Measurements from ENCODE around the gene KANK4.

KANK4 gene

GRCh38 chr1:62333441-62333840 is 14.2 kb upstream of the KANK4 start:
- no peaks in the 10 kb centered on the region for H3K9me3 Mint-ChIP-seq
- H3K4me3 Mint-ChIP-seq, result no peak overlapping the region
- H3K27me3 Mint-ChIP-seq, result peaks cover 18% of the 10 kb centered on the region
- no peak for ATAC-seq (replicated peaks; ENCODE audit: extremely low read depth, poor library complexity, severe bottlenecking)
- H3K4me1 Mint-ChIP-seq, result no peaks in the 10 kb centered on the region
- no peak overlapping the region for H3K27ac Mint-ChIP-seq (ENCODE audit: low read depth)
- no peak for DNase-seq (ENCODE audit: low spot score in 2 of 2)
- no peaks in the 10 kb centered on the region for H3K36me3 Mint-ChIP-seq (ENCODE audit: insufficient read depth)

DNA sequence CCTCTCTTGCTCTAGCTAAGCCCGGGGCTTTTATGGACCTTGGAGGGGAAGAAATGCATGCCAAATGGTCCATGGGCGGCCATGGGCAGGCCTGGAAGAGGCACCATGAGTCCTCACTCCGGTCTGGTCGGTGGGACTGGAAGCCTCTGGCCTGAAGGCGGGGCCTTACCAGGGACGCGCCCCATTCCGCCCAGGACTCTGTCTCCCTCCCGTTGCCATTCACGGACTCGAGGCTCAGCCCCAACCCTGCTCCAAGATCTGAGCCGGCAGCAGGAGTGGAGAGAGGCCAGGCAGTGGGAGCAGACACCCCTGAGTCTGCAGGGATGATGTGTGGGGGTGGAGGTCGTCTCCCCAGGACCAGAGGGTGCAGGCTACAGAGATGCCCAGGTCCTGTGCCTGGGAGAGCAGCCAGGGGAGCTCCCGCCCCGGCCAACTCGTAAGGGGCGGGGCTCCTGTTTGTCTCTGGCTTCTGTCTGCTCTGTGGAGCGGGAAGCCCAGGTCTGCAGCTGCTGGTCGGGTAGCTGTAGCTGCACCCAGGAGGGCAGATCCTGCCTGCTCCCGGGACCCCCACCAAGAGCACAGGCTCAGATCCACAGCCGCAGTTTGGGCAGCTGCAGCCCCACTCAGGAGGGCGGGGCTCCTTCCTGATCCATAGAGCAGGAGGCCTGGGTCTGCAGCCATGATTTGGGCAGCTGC is 8.3 kb upstream of the KANK4 start:
- no peak overlapping the region for H3K27ac Mint-ChIP-seq (ENCODE audit: low read depth)
- no peak for DNase-seq (ENCODE audit: low spot score in 2 of 2)
- H3K4me1 Mint-ChIP-seq, result no peaks in the 10 kb centered on the region
- no peaks in the 10 kb centered on the region for H3K36me3 Mint-ChIP-seq (ENCODE audit: insufficient read depth)
- ATAC-seq (replicated peaks; ENCODE audit: extremely low read depth, poor library complexity, severe bottlenecking), result no peak
- peaks cover 29% of the 10 kb centered on the region for H3K27me3 Mint-ChIP-seq
- no peaks in the 10 kb centered on the region for H3K9me3 Mint-ChIP-seq
- no peak overlapping the region for H3K4me3 Mint-ChIP-seq

DNA sequence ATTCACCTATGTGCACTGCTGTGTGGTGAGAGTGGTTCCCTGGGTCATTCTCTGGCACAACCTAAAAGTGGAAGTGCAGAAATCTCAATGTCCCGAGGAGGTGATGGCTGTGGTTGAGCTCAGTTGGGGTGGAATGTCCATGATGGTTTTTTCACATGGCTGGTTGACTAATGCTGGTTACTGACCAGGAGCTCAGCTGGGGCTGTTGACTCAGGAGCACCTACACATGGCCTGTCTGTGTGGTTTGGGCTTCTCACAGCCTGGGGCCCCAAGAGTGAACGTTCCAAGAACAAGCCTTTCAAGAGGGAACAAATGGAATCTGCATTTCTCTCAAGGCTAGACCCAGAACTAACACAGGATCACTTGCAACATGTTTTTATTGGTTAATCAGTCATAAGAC is 6.4 kb upstream of the KANK4 start:
- no peaks in the 10 kb centered on the region for H3K4me1 Mint-ChIP-seq
- H3K27ac Mint-ChIP-seq (ENCODE audit: low read depth), result no peak overlapping the region
- DNase-seq (ENCODE audit: low spot score in 2 of 2) (no peak), ATAC-seq (replicated peaks; ENCODE audit: extremely low read depth, poor library complexity, severe bottlenecking) (no peak)
- no peaks in the 10 kb centered on the region for H3K36me3 Mint-ChIP-seq (ENCODE audit: insufficient read depth)
- no peaks in the 10 kb centered on the region for H3K9me3 Mint-ChIP-seq
- no peak overlapping the region for H3K4me3 Mint-ChIP-seq
- peaks cover 41% of the 10 kb centered on the region for H3K27me3 Mint-ChIP-seq

GRCh38 chr1:62325081-62325480 is 5.8 kb upstream of the KANK4 start:
- ATAC-seq (replicated peaks; ENCODE audit: extremely low read depth, poor library complexity, severe bottlenecking), result no peak
- DNase-seq (ENCODE audit: low spot score in 2 of 2), result no peak
- Mint-ChIP-seq H3K9me3 (no peaks in the 10 kb centered on the region), H3K36me3 (ENCODE audit: insufficient read depth) (no peaks in the 10 kb centered on the region), H3K4me1 (no peaks in the 10 kb centered on the region), H3K27me3 (peaks cover 41% of the 10 kb centered on the region), H3K4me3 (no peak overlapping the region), H3K27ac (ENCODE audit: low read depth) (no peak overlapping the region)

GRCh38 chr1:62321446-62321845 is 2.2 kb upstream of the KANK4 start:
- no peak for ATAC-seq (replicated peaks; ENCODE audit: extremely low read depth, poor library complexity, severe bottlenecking)
- Mint-ChIP-seq H3K4me1 (no peaks in the 10 kb centered on the region), H3K27me3 (peaks cover 58% of the 10 kb centered on the region), H3K27ac (ENCODE audit: low read depth) (no peak overlapping the region), H3K9me3 (no peaks in the 10 kb centered on the region), H3K4me3 (no peak overlapping the region), H3K36me3 (ENCODE audit: insufficient read depth) (no peaks in the 10 kb centered on the region)
- no peak for DNase-seq (ENCODE audit: low spot score in 2 of 2)

- H3K36me3 Mint-ChIP-seq (ENCODE audit: insufficient read depth), result no peaks in the 10 kb centered on the region
- H3K27ac Mint-ChIP-seq (ENCODE audit: low read depth), result no peak overlapping the region
- DNase-seq (ENCODE audit: low spot score in 2 of 2), result no peak
- H3K9me3 Mint-ChIP-seq, result no peaks in the 10 kb centered on the region
- ATAC-seq (replicated peaks; ENCODE audit: extremely low read depth, poor library complexity, severe bottlenecking), result no peak
- no peaks in the 10 kb centered on the region for H3K4me1 Mint-ChIP-seq
- H3K27me3 Mint-ChIP-seq, result peaks cover 74% of the 10 kb centered on the region
- H3K4me3 Mint-ChIP-seq, result no peak overlapping the region
Measured at GRCh38 chr1:62318320-62318755, 896 bp downstream of the KANK4 start.

DNA sequence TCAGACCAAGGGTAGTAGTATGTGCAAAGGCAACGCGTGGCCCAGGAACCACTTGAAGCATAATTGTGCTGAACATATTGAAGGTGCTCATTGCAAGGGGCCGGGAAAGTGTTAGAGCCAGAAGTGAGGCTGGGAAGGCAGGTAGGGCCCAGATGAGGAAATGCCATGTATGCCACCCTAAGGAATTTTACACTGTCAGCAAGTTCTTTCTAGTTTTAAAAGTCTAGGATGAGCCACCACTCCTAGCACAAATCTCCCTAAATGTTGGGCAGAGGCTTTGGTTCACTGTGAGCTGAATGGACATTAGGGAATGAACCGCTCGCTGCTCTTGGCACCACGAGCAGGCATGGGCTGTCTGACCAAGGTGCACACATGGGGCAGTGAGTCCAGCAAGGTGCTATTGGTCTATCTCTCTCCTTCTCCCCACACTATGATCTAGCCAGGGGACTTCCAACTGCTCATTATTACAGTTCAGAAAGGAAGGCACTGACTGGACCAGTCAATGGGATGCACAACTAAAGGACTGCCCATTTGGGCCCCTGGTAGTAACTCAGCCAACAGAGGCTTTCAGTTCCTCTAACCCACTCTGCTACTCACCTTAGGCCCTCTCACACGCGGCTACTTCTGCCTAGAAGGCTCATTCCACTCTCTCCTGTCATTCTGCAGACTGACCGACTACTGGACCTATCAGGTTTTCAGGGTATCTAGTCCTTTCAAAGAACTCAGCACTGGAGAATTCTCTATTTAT is 2.0 kb downstream of the KANK4 start:
- H3K9me3 Mint-ChIP-seq, result no peaks in the 10 kb centered on the region
- ATAC-seq (replicated peaks; ENCODE audit: extremely low read depth, poor library complexity, severe bottlenecking) (no peak), DNase-seq (ENCODE audit: low spot score in 2 of 2) (no peak)
- H3K4me1 Mint-ChIP-seq, result no peaks in the 10 kb centered on the region
- no peak overlapping the region for H3K27ac Mint-ChIP-seq (ENCODE audit: low read depth)
- peaks cover 74% of the 10 kb centered on the region for H3K27me3 Mint-ChIP-seq
- H3K36me3 Mint-ChIP-seq (ENCODE audit: insufficient read depth), result no peaks in the 10 kb centered on the region
- no peak overlapping the region for H3K4me3 Mint-ChIP-seq

- Mint-ChIP-seq H3K36me3 (ENCODE audit: insufficient read depth) (no peaks in the 10 kb centered on the region), H3K27me3 (peaks cover 73% of the 10 kb centered on the region), H3K9me3 (no peaks in the 10 kb centered on the region), H3K4me1 (no peaks in the 10 kb centered on the region), H3K27ac (ENCODE audit: low read depth) (no peak overlapping the region), H3K4me3 (no peak overlapping the region)
- no peak for DNase-seq (ENCODE audit: low spot score in 2 of 2)
- ATAC-seq (replicated peaks; ENCODE audit: extremely low read depth, poor library complexity, severe bottlenecking), result no peak
Measured at GRCh38 chr1:62316135-62316534, 3.1 kb downstream of the KANK4 start.

DNA sequence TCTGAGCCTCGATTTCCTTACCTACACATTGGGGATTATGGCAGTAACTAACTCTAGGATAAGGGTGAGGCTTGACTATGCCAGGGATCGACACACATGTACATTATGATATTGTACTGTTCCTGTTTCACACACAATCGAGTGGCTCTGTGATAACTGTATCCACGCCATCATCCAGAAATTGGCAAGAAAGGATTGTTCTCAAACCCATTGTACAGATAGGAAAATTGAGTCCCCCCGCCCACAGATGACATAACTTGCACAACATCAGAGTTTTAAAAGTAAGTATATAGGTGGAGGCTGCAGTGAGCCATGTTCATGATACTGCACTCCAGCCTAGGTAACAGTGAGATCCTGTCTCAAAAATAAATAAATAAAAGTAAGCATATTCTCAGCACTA is 3.8 kb downstream of the KANK4 start:
- Mint-ChIP-seq H3K4me3 (no peak overlapping the region), H3K4me1 (no peaks in the 10 kb centered on the region), H3K36me3 (ENCODE audit: insufficient read depth) (no peaks in the 10 kb centered on the region), H3K27ac (ENCODE audit: low read depth) (no peak overlapping the region), H3K9me3 (no peaks in the 10 kb centered on the region), H3K27me3 (peaks cover 67% of the 10 kb centered on the region)
- no peak for DNase-seq (ENCODE audit: low spot score in 2 of 2)
- no peak for ATAC-seq (replicated peaks; ENCODE audit: extremely low read depth, poor library complexity, severe bottlenecking)

DNA sequence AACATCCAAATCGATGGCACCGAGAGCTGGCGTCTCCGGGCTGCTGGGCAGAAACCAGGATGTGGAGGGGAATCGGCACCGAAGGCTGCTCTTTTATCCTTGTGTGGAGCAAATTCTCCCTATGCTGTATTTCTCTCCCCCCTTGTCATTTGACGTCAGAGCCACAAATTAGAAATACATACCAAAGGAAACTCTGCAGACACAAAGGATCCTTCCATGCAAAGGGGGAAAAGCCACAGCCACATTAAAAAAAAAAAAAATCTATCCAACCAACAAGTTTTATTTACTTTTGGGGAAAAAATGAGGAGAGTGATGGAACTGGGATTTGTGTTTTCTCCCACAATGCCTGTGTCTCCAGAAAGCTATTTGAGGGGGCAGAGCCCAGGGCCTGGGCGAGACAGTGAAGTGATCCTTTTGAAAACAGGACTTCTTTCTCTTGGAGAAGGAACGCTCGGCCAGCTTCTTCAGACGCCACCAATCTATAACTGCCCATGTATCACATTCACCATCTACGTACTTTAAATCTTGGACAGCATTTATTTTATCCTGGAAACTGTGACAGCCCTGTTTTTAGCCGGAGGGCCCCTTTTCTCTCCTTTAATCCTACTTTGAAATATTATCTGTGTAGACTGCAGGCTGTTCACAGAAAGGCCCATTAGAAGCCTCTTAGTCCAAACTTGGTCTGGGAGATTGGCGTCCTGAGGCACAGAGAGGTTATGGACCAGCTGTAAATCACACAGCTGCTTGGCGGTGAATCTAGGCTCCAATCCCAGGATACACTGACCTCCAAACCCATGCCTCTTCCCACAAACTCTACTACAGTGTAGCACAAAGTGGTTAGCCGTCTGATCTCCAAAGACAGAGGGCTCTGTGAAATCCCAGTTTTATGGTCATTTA is 4.5 kb downstream of the KANK4 start:
- Mint-ChIP-seq H3K36me3 (ENCODE audit: insufficient read depth) (no peaks in the 10 kb centered on the region), H3K4me1 (no peaks in the 10 kb centered on the region), H3K9me3 (no peaks in the 10 kb centered on the region), H3K27ac (ENCODE audit: low read depth) (no peak overlapping the region), H3K27me3 (peaks cover 60% of the 10 kb centered on the region), H3K4me3 (no peak overlapping the region)
- DNase-seq (ENCODE audit: low spot score in 2 of 2) (no peak), ATAC-seq (replicated peaks; ENCODE audit: extremely low read depth, poor library complexity, severe bottlenecking) (no peak)

DNA sequence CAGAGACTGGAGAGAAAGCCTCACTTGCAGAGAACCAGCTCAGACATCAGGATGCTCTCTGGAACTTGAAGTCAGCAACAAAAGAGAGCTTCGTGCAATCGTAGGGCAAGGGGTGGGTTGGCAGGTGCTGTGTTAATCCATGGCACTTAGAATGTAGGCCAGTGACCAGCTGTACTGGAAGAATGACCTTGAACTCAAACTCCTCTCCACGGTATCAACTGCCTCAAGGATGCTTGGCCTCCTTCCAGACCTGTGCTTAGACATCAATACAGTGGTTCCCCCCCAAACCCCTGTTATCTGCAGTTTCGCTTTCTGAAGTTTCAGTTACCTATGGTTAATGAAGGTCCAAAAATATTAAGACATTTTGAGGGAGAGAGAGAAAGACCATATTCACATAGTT is 6.5 kb downstream of the KANK4 start:
- ATAC-seq (replicated peaks; ENCODE audit: extremely low read depth, poor library complexity, severe bottlenecking) (no peak), DNase-seq (ENCODE audit: low spot score in 2 of 2) (no peak)
- H3K27me3 Mint-ChIP-seq, result peaks cover 48% of the 10 kb centered on the region
- H3K27ac Mint-ChIP-seq (ENCODE audit: low read depth), result no peak overlapping the region
- H3K36me3 Mint-ChIP-seq (ENCODE audit: insufficient read depth), result no peaks in the 10 kb centered on the region
- no peaks in the 10 kb centered on the region for H3K4me1 Mint-ChIP-seq
- no peaks in the 10 kb centered on the region for H3K9me3 Mint-ChIP-seq
- no peak overlapping the region for H3K4me3 Mint-ChIP-seq

- Mint-ChIP-seq H3K36me3 (ENCODE audit: insufficient read depth) (no peaks in the 10 kb centered on the region), H3K27ac (ENCODE audit: low read depth) (no peak overlapping the region), H3K9me3 (no peaks in the 10 kb centered on the region), H3K27me3 (peaks cover 36% of the 10 kb centered on the region), H3K4me1 (no peaks in the 10 kb centered on the region), H3K4me3 (no peak overlapping the region)
- DNase-seq (ENCODE audit: low spot score in 2 of 2), result no peak
- ATAC-seq (replicated peaks; ENCODE audit: extremely low read depth, poor library complexity, severe bottlenecking), result no peak
Measured at GRCh38 chr1:62311473-62311943, 7.7 kb downstream of the KANK4 start.
